GM19438 (cell line): ENCODE measurements around the gene INPP5E.
A peak's percentile ranks its signal among the peaks of the same experiment; 100 is the strongest.
"Not testable (repeated sequence)": the region's sequence is repeated elsewhere in the genome, so short reads cannot be mapped to it uniquely, and the experiment has no call there.

Experiments used
- ATAC-seq: cut with Tn5 transposase; IDR thresholded peaks from one replicate; pipeline ENCODE4 v1.9.1; 2021; ENCODE audit warnings: low read depth; ENCODE audit not compliant: unreplicated experiment

Gene INPP5E

GRCh38 chr9:136431782-136432350 lies 7.8 kb downstream of the INPP5E start:
- ATAC-seq: no peak

GRCh38 chr9:136430588-136431234 lies 8.9 kb downstream of the INPP5E start:
- ATAC-seq: no peak

DNA sequence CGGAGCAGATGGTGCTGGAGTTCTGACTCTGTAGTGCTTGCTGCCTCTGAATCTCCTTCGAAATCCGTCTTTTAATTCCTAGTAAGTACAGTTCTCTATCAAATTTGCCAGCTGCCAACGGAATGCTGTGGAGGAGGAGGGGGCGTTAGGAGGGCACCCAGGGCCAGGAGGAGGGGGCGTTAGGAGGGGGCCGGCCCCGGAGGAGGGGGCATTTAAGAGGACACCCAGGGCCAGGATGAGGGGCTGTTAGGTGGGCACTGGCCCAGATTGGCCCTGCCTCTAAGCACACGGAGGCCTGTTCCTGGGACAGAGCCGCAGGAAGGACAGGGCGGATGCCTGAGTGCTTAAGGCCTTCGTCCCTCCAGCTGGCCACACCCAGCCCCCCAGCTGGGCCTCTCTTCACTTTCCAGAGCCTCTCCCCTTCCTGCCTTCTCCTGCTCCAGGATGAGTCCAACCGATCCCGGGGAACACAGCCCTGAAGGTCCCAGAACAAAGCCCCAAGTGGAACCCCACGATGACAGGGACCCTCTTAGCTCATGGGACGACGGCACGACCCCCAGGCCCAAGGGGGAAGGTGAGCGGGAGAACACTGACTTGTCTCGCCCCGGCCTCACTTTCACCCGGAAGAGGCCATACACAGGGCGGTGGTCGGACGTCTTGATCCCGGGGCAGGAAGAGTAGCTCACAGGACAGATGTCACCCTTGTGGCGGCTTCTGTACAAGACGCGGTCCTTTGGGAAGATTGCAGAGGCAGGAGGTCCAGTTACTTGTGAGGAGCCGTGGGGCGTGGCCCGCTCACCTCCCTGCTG lies 9.8 kb downstream of the INPP5E start:
- no peak for ATAC-seq

DNA sequence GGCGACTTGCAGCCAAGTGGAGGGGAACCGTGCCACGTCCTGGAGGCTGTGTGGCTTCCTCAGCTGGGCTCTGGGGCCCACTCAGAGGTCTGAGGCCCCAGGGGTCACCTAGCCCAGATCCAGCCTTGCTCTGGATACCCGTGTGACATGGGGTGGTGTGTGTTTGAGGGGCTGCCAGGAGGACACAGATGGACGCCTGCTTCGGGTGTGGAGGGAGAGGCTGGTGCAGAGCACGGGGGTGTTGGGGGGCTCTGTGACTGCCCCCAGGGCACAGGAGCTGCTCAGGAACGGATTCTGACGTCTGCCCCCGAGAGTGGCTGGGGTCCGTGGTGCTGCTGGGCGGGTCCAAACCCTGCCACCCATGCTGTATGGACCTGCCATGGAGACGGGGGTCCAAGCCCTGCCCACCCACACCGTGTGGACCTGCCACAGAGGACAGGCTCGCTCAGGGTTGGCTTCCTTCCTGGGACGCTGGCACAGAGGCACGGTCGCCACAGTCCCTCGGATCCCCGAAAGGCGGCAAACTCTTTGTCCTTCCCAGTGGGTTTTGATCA lies 10.5 kb downstream of the INPP5E start:
- no peak for ATAC-seq

DNA sequence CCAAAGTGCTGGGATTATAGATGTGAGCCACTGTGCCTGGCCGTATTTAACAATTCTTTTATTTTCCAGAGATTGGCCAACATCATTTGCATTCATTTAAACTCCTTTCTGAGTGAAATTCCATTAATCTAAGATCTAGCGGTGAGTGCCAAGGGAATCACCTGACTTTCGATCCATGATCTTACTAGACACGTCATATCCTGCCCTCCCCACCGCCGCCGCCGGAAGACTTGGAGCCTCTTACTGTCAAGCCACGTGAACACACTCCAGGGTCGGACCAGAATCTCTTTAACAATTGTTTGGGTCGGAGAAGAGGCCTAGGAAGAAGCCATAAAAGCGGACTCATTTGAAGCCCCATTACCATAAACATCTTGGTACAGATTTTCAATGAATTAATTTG lies 12.9 kb downstream of the INPP5E start:
- no peak for ATAC-seq

DNA sequence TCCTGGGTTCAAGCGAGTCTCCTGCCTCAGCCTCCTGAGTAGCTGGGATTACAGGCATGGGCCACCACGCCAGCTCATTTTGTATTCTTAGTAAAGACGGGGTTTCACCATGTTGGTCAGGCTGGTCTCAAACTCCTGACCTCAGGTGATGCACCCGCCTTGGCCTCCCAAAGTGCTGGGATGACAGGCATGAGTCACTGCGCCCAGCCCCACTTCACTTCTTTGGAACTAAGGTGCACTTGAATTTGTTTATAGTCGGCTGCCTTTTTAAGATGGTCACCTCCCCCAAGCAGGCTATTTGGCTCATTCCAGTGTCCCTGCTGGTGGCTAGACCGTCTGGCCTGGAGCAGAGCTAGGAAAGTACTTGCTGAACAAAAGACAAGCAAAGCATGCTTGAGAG lies 14.3 kb downstream of the INPP5E start:
- ATAC-seq: not testable (repeated sequence)

DNA sequence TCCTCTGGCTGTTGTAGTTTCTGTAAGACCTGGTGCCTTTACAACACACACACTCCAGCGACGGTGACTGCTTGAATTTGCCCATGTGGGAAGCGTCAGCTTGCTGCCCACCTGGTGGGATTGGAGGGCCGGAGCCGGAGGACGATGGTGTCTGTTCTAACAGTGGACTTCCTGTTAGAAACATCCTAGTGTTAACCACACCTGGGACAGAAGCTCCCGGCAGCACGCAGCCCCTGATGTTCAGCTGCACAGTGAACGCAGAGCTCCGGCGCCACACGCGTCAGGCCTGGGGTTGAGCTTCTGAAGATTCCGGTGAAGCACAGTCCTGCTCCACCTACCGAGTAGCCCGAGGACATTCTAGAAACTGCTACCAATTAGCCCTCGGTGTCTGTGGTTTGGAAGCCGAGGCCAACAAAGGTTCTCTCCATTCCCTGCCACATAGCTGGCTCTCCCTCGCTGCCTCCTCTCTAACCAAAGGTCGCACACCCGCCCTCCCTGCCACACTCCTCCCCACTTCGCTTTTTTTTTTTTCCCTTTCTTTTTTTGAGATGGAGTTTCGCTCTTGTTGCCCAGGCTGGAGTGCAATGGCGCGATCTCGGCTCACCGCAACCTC lies 14.8 kb downstream of the INPP5E start:
- ATAC-seq: no peak

DNA sequence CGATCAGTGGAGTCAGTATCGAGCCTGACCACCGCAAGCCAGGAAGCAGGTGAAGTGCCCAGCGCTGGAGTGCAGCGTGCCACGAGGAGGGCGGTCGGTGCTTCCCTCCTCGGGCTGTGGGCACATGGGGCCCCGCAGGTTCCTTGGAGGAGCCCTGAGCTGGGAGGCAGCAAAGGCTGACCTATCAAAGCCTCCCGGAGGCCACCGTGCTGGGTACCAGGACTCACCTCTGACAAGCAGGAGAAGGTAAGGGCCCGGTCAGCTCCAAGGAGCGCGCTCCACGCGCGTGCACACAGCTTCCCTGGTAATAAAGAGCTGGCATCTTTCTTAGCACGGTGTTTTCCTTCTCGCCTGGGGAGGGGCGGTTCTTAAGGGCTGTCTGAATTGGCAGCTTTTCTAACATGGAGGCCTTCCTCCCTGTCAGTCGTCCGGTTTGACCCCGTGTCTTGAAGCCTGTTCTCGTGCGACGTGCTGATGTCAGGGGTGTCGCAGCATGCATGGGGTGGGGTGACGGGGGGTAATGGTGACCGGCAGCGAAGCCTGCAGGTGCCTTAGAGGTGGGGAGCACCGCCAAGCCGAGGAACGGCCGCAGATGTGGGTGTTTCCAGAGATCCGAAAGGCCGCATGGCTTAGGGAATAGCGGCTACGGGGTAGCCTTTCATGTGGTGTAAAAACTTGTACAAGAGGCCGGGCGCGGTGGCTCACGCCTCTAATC lies 16.1 kb downstream of the INPP5E start:
- no peak for ATAC-seq

DNA sequence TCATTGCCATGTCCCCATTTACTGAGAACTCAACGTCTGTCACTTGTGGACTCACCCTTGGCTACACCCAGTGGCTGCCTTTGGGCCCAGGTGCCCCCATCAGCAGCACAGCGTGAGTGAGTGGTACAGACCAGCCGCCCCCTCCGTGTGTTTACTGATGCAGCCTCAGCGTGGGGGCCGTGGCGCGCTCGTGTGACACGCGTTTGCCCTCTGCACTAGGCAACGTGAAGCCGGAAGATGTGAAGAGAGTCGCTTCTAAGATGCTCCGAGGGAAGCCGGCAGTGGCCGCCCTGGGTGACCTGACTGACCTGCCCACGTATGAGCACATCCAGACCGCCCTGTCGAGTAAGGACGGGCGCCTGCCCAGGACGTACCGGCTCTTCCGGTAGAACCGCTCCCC lies 16.8 kb downstream of the INPP5E start:
- ATAC-seq: no peak

- no peak for ATAC-seq
Observed at GRCh38 chr9:136421791-136422190, 17.9 kb downstream of the INPP5E start.

DNA sequence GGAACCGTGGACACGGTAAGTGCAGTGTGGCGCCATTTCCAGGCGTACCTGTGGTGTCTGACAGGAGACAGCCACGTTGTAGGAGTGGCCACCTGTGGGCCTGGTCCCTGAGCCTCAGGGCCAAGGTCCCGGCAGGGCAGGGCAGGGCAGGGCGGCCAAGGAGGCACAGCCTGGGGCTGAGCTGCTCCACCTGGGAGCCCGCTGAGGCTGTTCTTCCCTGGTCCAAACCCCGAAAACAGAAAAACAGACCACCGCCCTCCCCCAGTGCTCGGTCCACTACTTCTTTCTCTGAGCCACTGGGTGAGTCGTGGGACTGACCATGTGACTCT lies 20.6 kb downstream of the INPP5E start:
- no peak for ATAC-seq

DNA sequence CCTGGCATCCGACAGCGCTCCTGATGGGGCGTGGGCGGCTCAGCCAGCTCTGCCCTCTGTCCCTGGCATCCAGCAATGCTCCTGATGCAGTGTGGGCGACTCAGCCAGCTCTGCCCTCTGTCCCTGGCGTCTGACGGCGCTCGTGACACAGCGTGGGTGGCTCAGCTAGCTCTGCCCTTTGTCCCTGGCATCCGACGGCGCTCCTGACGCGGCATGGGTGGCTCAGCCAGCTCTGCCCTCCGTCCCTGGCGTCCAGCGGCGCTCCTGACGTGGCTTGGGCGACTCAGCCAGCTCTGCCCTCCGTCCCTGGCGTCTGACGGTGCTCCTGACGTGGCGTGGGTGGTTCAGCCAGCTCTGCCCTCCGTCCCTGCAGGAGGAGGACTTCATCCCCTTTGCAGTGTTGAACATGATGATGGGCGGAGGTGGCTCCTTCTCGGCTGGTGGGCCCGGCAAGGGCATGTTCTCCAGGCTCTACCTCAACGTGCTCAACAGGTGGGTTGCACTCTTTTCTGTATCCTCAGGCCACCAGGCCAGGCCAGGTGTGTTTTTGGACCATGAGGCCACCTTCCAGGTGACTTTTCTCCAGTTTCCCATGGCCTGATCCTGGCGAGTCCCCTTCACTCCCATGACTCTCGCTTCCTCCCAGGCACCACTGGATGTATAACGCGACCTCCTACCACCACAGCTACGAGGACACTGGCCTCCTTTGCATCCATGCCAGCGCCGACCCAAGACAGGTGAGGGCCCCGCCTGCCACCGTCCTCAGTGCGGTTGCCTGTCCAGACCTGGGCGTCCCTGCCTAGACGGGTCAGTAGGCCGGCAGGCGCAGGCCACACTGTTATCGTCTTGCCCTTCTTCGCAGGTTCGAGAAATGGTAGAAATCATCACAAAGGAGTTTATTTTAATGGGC lies 21.2 kb downstream of the INPP5E start:
- ATAC-seq: no peak

DNA sequence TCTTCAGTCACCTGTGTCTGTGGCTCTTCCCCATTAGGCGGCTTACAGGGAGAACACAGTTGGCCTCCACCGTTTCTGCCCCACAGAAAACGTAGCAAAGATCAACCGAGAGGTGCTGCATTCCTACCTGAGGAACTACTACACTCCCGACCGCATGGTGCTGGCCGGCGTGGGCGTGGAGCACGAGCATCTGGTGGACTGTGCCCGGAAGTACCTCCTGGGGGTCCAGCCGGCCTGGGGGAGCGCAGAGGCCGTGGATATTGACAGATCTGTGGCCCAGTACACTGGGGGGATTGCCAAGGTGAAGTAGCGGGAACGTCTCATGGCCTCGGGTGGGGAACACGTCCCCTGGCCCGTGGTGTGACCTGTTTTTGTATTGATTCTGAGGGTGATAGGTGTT lies 22.7 kb downstream of the INPP5E start:
- ATAC-seq: no peak

GRCh38 chr9:136416427-136416826 lies 23.2 kb downstream of the INPP5E start:
- no peak for ATAC-seq

DNA sequence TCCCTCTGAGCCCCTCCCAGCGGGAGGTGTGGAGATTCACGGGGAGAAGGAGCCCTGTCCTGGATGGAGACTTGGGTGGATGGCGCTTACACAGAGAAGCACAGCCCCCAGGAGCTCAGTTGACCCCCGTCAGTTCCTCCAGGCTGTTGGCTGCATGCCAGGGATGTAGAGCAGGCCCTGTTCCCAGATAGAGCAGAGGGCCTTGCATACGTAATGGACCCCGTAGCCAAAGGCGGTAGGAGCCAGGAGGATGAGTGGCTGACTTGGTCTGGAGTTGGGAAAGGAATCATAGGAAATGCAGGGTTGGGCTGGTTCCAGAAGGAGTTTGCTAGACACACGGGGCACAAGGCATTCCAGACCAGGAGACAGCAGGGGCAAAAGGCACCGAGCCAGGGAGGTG lies 26.7 kb downstream of the INPP5E start:
- ATAC-seq: no peak

DNA sequence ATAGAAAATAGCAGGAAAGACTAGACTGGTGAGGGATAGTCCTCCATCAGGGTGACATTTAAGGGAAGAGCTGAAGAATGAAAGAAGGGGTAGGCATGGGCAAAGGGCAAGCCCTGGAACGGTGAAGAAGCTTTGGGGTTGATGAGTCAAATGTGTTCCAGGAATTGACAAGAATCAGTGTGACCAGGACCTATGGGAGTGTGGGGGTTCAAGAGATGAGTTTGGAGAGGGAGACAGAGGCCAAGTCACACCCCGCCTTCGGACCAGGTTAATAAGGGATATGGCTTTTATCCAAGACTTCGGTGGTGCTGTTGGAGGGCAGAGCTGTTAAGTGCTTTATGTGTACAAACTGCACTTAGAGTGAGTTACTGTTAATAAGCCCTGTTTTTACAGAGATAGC lies 28.3 kb downstream of the INPP5E start:
- ATAC-seq: no peak

GRCh38 chr9:136410500-136411287 lies 29.0 kb downstream of the INPP5E start, which contains the start of the genes ENTR1 and PMPCA:
Gene ENTR1 (minus strand): TSS chr9:136410614. CDS start chr9:136410397, 217 bp downstream.
Gene PMPCA (plus strand): TSS chr9:136410658. CDS start chr9:136410669, 11 bp downstream.
- ATAC-seq: peak; percentile 89

DNA sequence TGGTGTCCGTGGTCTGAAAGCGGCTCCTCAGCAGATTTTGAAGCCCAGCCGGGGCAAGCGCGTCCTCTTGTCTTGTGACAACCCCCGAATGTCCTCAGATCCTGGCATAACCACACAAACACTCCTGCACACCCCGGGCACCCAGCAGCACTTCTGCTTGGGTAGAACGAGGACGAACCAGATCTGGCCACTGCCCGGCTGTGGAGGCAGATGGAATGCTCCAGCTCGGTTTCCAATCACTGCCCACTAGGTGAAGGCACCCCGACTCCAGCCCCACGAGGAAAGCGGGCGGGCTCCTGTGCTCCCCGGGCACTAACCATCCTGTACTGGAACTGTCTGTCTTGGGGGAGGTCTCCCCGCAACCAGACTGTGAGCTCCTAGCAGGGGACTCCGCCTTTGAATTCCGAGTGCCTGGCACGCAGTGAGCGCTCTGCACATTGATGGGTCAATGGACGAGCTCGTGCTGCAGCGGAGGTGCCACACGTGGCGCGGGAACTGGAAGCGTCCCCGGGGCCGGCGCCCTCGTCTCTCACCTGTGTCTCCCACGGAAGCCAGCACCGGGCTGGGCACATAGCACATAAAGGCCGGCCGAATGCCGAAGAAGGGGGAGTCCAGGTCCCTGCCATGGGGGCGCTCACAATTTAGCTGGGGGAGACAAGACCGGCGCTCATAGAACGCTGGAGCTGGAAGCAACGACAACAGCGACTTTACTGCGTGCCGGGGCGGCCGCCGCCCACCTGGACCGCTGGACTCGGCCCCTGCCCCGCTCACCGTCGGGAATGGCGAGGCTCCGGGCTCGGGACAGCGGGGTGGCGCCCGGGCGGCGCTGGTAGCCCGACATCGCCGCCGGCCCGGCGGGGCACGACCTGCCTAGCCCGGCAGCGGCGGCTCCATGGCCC lies 29.8 kb downstream of the INPP5E start:
- ATAC-seq: peak; percentile 25
